GM21528 (cell line): ENCODE results near the gene ZBTB24.
"Not testable (repeated sequence)": the region's sequence is repeated elsewhere in the genome, so short reads cannot be mapped to it uniquely, and the experiment has no call there.

Experiments used
- ATAC-seq: cut with Tn5 transposase; IDR thresholded peaks from one replicate; pipeline ENCODE4 v1.9.1; 2021; ENCODE audit warnings: mild to moderate bottlenecking, moderate library complexity; ENCODE audit not compliant: unreplicated experiment, low FRiP score

ZBTB24 gene

GRCh38 chr6:109473120-109473519 lies 9.9 kb downstream of the ZBTB24 start:
- ATAC-seq = no peak

GRCh38 chr6:109472132-109472995 lies 10.7 kb downstream of the ZBTB24 start:
- peak; percentile 57 for ATAC-seq

- ATAC-seq = no peak
Observed at GRCh38 chr6:109471105-109471810, 11.8 kb downstream of the ZBTB24 start.

GRCh38 chr6:109469591-109470189 lies 13.3 kb downstream of the ZBTB24 start:
- no peak for ATAC-seq

- no peak for ATAC-seq
Observed at GRCh38 chr6:109467696-109468095, 15.3 kb downstream of the ZBTB24 start.

GRCh38 chr6:109466212-109466923 lies 16.7 kb downstream of the ZBTB24 start:
- no peak for ATAC-seq

- no peak for ATAC-seq
Observed at GRCh38 chr6:109465772-109466171, 17.2 kb downstream of the ZBTB24 start.

GRCh38 chr6:109461733-109462526 lies 21.1 kb downstream of the ZBTB24 start:
- no peak for ATAC-seq

- ATAC-seq = not testable (repeated sequence)
Observed at GRCh38 chr6:109461205-109461604, 21.8 kb downstream of the ZBTB24 start.

GRCh38 chr6:109460161-109460829 lies 22.7 kb downstream of the ZBTB24 start:
- ATAC-seq = no peak

GRCh38 chr6:109458774-109459531 lies 24.1 kb downstream of the ZBTB24 start:
- no peak for ATAC-seq

GRCh38 chr6:109457562-109457996 lies 25.4 kb downstream of the ZBTB24 start:
- no peak for ATAC-seq

GRCh38 chr6:109456710-109457561 lies 26.1 kb downstream of the ZBTB24 start:
- no peak for ATAC-seq

GRCh38 chr6:109456111-109456583 lies 26.9 kb downstream of the ZBTB24 start:
- ATAC-seq = no peak

- peak; percentile 53 for ATAC-seq
Observed at GRCh38 chr6:109455437-109456110, 27.4 kb downstream of the ZBTB24 start, which contains the start of gene MICAL1. Gene MICAL1, minus strand, starts transcription at chr6:109455772. Its CDS starts 1,576 bp downstream, at chr6:109454196.

- ATAC-seq = peak; percentile 44
Observed at GRCh38 chr6:109454496-109455436, 28.3 kb downstream of the ZBTB24 start.
